ENCODE results near the gene CHST11.

DNA sequence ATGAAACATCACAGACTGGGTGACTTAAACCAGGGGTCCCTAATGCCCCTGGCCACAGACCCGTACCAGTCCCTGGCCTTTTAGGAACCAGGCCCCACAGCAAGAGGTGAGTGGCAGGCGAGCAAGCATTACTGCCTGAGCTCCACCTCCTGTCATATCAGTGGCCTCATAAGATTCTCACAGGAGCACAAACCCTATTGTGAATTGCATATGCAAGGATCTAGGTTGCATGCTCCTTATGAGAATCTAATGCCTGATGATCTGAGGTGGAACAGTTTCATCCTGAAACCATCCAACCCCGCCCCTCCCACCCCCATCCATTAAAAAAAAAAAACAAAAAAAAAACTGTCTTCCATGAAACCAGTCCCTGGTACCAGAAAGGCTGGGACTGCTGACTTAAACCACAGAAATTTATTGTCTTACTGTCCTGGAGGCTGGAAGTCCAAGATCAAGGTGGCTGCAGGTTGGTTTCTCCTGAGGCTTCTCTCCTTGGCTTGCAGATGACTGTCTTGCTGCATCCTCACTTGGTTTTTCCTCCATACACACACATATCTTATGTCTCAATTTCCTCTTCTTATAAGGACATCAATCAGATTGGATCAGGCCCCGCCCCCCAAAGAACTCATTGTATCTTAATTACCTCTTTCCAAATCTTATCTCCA is 235.9 kb downstream of the CHST11 start:
- TF ChIP-seq, protein P1, sequence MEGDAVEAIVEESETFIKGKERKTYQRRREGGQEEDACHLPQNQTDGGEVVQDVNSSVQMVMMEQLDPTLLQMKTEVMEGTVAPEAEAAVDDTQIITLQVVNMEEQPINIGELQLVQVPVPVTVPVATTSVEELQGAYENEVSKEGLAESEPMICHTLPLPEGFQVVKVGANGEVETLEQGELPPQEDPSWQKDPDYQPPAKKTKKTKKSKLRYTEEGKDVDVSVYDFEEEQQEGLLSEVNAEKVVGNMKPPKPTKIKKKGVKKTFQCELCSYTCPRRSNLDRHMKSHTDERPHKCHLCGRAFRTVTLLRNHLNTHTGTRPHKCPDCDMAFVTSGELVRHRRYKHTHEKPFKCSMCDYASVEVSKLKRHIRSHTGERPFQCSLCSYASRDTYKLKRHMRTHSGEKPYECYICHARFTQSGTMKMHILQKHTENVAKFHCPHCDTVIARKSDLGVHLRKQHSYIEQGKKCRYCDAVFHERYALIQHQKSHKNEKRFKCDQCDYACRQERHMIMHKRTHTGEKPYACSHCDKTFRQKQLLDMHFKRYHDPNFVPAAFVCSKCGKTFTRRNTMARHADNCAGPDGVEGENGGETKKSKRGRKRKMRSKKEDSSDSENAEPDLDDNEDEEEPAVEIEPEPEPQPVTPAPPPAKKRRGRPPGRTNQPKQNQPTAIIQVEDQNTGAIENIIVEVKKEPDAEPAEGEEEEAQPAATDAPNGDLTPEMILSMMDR (IDR thresholded peaks at IDR 0.05; ENCODE audit: low read depth, low read length, missing input control), result no peak
- TF ChIP-seq EGR1 (IDR thresholded peaks at IDR 0.05; ENCODE audit: low read depth in 2 of 2) (no peak), RXRA (IDR thresholded peaks at IDR 0.05) (no peak), SP1 (IDR thresholded peaks at IDR 0.05) (no peak), TAF1 (conservative IDR thresholded peaks at IDR 0.05) (no peak), GABPA (IDR thresholded peaks at IDR 0.05 in 1 of 2, conservative IDR thresholded peaks at IDR 0.05 in 1 of 2) (no peak), NR2F2 (IDR thresholded peaks at IDR 0.05) (no peak), YY1 (IDR thresholded peaks at IDR 0.05) (no peak)
- TF ChIP-seq, protein P2, sequence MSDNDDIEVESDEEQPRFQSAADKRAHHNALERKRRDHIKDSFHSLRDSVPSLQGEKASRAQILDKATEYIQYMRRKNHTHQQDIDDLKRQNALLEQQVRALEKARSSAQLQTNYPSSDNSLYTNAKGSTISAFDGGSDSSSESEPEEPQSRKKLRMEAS (IDR thresholded peaks at IDR 0.05), result no peak
- TF ChIP-seq, protein P3, sequence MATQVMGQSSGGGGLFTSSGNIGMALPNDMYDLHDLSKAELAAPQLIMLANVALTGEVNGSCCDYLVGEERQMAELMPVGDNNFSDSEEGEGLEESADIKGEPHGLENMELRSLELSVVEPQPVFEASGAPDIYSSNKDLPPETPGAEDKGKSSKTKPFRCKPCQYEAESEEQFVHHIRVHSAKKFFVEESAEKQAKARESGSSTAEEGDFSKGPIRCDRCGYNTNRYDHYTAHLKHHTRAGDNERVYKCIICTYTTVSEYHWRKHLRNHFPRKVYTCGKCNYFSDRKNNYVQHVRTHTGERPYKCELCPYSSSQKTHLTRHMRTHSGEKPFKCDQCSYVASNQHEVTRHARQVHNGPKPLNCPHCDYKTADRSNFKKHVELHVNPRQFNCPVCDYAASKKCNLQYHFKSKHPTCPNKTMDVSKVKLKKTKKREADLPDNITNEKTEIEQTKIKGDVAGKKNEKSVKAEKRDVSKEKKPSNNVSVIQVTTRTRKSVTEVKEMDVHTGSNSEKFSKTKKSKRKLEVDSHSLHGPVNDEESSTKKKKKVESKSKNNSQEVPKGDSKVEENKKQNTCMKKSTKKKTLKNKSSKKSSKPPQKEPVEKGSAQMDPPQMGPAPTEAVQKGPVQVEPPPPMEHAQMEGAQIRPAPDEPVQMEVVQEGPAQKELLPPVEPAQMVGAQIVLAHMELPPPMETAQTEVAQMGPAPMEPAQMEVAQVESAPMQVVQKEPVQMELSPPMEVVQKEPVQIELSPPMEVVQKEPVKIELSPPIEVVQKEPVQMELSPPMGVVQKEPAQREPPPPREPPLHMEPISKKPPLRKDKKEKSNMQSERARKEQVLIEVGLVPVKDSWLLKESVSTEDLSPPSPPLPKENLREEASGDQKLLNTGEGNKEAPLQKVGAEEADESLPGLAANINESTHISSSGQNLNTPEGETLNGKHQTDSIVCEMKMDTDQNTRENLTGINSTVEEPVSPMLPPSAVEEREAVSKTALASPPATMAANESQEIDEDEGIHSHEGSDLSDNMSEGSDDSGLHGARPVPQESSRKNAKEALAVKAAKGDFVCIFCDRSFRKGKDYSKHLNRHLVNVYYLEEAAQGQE (IDR thresholded peaks at IDR 0.05), result no peak
- TF ChIP-seq, protein P4, sequence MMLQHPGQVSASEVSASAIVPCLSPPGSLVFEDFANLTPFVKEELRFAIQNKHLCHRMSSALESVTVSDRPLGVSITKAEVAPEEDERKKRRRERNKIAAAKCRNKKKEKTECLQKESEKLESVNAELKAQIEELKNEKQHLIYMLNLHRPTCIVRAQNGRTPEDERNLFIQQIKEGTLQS (IDR thresholded peaks at IDR 0.05), result no peak
- TF ChIP-seq, protein P5, sequence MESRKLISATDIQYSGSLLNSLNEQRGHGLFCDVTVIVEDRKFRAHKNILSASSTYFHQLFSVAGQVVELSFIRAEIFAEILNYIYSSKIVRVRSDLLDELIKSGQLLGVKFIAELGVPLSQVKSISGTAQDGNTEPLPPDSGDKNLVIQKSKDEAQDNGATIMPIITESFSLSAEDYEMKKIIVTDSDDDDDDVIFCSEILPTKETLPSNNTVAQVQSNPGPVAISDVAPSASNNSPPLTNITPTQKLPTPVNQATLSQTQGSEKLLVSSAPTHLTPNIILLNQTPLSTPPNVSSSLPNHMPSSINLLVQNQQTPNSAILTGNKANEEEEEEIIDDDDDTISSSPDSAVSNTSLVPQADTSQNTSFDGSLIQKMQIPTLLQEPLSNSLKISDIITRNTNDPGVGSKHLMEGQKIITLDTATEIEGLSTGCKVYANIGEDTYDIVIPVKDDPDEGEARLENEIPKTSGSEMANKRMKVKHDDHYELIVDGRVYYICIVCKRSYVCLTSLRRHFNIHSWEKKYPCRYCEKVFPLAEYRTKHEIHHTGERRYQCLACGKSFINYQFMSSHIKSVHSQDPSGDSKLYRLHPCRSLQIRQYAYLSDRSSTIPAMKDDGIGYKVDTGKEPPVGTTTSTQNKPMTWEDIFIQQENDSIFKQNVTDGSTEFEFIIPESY (IDR thresholded peaks at IDR 0.05), result no peak

All from liver (tissue), 3 donors.